Measurements from ENCODE around the gene NRL.

Gene NRL

DNA sequence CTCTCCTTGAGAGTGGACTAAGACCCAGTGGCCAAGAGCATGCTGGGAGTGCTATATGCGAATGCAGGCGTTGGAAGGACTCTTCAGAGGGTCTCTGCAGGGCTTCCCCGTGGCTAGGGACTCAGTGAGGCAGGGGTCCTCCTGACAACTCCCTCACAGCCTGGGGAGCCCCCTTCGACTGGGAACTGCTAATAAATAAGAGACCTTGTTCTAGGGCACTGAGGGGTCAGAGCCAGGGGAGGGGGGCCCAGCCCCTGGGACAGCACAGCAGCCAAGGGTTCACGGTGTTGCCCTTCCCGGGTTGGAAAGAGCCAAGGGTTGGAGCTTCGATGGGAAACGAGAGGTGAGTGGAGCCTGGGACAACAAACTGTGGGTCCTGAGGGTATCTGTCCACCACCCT is 49.3 kb downstream of the NRL start:
- DNase-seq = no peak

DNA sequence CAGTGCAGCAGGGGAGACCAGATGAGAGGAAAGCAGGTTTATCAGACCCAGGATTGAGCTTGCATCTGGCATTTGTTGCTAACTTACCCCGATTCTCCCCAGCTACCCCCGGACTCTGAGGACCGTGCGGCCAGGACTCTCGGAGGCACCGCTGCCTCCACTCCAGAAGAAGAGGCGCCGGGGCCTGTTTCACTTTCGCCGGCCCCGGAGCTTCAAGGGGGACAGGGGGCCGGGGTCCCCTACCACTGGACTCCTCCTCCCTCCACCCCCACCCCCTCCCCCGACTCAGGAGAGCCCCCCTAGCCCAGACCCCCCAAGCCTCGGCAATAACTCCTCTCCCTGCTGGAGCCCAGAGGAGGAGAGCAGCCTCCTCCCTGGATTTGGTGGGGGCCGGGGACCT is 49.9 kb downstream of the NRL start:
- no peak for DNase-seq

DNA sequence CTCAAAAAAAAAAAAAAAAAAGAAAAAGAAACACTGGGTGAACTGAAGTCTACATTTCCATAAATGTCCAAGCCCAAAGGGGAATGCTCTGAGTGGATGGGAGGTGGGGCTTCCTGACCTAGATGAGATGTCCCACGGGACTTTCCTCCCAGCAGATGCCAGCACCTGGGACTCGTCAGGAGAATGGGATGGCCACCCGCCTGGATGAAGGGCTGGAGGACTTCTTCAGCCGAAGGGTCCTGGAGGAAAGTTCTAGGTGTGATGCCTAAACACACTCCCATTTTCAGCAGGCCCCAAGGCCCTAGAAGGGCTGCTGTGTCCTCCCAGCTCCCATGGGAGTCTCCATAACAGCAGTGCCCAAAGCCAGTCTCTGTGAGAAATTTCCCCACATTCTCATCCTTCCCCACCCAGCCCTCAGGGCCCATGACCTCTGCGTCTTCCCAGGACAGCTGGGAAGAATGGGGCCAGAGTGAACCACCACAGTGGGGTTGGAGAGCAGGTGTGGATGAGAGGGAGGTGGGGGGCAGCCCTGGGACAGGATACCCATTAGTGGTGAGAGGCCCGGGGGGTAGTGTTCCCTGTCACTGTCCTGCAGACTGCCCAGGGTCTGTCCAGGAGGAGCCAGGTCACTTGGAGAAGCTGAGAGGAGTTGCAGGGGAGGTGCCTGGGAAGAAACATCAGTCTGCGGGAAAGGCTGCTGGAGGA is 50.5 kb downstream of the NRL start:
- DNase-seq = no peak

DNA sequence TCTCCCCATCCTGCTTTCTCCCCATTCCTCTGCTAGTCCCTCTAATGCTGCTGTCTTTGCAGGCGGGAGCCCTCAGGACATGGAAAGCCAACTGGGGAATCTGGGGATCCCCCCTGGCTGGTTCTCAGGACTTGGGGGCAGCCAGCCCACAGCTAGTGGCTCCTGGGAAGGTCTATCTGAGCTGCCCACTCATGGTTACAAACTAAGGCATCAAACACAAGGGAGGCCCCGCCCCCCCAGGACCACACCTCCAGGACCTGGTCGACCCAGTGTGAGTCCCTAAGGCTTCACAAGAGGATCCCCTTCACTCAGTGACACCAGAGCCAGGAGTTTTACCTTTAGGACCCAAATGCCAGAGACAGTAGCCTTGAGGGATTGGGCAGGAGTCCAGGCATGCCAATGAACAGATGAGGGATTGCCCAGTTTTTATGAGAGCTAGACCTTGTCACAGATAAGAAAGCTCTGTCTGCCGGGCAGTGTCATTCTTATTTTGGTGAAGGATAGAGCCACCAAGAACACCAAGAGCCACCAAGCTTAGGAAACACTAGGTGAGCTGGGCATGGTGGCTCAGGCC is 51.4 kb downstream of the NRL start:
- no peak for DNase-seq

DNA sequence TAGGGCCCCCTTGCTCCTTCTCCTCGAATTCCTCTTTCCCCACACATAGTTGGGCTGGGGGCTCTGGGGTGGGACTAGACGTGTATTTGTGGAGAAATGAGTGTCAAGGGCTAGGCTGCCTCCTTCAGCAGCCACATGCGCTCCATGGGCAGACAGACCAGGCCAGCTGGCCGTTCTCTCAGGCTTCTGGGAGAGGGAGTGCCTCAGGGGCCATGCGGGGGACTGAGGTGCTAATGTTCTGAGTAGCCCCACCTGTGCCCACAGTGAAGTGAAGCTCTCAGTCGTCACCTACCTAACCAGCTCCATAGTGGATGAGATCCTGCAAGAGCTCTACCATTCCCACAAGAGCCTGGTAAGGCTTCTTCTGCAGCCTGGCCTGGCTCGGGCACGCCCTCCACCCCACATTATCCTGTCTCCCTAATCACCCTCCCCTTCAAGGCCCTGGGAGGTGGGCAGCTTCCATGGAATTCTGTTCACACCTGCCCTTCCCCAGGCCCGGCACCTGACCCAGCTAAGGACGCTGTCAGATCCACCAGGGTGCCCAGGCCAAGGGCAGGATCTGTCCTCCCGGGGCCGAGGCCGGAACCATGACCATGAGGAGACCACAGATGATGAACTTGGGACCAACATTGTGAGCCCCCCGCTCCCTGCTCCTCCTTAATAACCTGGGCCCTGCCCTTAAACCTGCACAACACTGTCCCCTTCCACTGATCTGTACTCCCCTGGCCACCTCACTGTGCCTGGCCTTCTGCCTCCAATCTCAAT is 52.4 kb downstream of the NRL start:
- DNase-seq = no peak

DNA sequence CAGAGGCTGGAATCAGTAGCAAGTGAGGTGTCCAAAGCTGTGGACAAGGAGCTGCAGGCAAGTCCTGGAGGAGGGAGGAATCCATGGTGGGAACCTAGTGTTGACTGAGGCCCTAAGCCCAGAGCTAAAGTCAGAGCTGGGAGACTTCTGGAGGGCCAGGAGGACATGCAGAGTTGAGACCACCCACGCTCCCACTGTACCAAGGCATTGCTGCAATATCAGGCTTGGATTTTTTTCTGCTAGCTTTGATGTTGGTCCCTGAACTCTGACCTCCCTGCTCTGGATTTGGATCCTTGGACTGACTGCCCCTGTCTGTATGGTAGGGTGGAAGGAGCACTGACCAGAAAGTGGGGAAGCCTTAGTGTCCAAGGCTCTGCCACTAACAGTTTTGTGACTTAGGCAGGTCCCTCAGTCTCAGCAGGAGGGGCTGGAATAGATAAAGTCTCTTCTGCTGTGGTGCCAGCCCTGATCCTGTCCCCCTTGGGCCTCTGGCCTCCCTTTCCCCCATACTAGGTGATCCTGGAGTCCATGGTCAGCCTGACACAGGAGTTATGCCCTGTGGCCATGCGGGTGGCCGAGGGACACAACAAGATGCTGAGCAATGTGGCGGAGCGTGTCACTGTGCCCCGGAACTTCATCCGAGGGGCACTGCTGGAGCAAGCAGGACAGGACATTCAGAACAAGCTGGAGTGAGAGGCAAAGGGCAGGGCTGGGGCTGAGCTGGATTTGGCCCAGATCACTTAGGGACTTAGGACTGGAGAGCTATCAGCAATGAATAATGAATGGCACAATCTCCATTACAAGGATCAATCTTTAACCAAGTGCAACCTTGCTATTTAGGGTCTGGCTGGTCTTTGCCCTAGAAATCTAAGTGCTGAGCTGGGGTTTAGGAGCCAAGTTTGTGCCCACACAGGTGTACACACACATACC is 53.5 kb downstream of the NRL start:
- no peak for DNase-seq

DNA sequence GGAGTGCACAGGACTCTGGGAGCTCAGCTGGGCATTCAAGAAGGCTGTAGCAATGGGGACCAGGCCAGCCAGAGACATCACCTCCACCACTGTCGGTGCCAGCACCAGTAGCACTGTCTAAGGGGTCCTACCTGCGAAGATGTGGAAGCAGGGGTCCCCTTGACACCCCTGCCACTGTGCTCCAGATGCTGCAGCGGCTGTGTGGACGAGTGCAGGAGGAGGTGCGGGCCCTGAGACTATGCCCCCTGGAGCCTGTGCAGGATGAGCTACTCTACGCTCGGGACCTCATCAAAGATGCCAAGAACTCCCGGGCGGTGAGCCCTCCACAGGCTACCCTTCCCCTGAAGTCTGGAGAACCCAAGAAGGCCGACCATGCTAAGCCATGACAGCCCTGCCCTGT is 54.3 kb downstream of the NRL start:
- no peak for DNase-seq

DNA sequence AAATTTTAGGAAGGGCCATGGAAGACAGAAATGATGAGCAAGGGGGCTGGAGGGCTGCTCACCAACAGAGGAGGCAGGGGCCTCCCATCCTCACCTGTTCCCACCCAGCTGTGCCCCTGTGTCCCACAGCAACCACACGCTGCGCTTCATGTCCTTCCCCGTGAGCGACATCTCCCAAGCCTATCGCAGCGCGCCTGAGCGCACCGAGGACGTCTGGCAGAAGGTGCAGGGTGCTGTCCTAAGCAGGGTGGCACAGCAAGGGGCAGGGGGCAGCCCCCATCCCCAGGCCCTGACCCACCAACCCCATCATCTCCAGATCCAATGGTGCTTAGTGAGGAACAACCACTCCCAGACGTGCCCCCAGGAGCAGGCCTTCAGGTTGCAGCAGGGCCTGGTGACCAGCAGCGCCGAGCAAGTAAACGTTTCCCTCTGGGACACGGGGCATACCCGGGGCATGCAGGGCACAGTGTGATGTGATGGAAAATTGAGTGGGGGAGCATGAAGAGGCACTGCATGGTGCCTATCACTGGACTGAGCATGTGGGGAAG is 54.8 kb downstream of the NRL start:
- no peak for DNase-seq

DNA sequence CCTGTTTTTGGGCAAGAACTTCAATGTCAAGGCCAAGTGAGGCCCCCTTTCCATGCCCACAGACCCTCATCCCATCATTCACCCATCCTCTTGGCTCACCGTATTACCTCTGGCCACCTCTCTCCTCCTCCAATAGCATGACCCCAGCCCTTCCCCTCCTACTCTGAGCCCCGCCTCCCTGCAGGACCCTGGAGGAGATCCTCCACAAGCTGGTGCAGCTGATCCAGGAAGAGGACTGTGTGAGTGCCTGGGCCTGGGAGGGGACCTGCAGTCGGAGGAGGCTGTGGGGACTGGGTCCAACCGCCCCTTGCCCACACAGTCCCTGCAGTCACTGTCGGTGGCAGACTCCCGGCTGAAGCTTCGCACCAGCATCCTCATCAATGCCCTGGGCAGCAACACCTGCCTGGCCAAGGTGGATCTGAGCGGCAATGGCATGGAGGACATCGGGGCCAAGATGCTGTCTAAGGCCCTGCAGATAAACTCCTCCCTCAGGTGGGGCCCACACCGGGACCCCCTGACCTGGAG is 55.7 kb downstream of the NRL start:
- no peak for DNase-seq

DNA sequence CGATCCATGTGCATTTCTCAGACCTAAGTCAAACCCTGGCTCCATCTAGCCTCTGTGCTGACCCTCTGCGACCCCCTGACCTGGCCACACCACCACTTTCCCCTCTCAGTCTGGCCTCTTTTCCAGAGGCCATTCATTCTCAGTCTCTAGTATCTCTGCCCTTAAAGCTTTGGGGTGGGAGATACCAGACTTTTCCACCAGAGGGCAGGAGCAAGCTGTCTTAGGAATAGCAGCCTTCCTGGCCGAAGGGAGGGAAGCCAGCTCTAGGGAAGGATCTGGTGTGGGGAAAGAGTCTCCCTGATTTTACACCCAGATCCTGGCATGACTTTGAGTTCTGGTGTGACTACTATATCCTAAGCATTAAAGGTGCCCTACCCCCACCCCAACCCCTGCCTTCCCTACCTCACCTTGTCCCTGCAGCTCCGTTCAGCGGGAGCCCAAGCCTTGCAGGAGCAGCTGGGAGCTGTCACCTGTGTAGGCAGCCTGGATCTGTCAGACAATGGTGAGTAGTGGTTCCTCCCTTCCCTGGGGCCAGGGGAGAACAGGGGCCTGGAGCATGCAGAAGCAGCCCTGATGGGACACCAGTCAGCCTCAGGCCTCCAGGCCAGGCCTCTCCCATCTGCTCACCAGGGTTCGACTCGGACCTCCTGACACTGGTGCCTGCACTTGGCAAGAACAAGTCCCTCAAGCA is 56.3 kb downstream of the NRL start:
- peak; percentile 31 for DNase-seq

DNA sequence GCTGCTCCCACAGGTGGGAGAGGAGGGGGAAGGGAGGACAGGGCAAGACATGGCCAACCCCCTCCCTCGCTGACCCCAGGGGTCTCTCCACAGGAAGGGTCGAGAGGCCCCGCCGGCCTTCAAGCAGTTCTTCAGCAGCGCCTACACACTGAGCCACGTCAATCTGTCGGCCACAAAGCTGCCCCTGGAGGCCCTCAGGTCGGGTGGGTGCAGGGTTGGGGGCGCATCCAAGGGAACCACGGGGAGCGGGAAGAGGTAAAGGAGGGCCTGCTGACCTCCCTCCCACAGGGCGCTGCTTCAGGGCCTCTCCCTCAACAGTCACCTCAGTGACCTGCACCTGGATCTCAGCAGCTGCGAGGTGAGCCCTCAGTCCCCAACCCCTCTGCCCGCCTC is 56.9 kb downstream of the NRL start:
- no peak for DNase-seq

DNA sequence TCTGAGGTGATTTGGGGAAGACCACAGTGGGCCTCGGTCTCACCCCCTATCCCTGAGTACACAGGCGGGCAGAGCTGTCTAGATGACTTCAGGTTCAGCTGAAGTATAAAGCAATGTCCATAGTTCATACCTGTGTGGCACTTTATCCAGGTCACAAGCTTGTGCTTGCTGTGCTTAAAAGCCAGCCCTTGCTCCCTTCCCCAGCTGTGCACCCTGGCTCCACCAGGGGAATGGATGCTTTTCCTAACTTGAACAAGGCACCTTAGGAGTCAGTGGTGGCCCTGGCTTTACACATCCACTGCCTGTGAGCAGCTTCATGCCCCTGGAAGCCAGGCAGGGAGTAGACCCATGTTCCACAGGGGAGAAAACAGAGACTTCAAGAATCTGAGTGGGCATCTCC is 57.5 kb downstream of the NRL start:
- DNase-seq = no peak

DNA sequence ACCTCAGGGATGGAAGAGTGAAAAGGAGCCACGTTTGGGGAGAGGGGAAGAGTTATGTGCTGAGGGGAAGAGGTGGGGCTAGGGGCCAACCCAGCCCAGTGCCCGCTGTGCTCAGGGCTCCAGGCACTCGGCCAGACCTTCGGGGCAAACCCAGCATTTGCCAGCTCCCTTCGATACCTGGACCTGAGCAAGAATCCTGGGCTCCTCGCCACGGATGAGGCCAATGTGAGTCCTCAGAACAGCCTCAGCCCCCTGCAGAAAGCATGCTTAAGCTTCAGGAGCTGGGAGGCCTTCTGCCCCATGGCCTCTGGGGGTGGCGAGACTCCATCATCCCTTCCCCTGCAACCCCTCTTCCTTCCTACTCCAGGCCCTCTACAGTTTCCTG is 58.0 kb downstream of the NRL start:
- no peak for DNase-seq

DNA sequence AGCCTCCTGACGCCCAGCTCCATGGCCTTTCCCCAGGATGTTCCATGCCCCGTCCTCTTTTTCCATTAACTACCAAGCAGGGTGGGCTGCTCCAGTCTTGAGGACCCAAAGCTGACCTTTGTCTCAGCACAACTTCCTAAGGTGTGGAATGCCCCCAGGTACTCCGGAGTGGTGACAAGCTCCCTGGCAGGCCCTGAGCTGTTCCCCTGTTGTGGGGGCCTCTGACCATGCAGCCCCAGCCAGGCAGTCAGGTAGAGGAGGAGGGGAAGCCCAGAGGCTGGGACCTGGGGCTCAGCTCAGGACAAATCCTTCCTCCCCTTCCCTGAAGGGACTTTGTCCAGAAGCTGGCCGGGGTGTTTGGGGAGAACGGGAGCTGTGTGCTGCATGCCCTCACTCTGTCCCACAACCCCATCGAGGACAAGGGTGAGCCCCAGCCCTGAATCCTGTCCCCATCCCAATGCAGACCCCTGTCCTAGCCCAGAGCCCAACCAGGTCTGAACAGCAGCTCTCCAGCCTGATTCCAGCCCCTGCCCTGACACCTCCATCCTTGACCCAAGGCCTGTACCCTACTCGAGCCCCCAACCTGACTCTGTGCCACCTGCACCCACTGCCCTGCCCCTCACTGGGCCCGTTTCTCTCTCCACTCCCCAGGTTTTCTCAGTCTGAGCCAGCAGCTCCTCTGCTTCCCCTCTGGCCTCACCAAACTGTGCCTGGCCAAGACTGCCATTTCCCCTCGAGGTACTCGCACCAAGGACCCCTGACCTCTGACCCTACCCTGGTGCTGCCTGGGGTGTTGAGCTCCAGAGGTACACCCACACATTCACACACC is 58.6 kb downstream of the NRL start:
- DNase-seq = no peak

DNA sequence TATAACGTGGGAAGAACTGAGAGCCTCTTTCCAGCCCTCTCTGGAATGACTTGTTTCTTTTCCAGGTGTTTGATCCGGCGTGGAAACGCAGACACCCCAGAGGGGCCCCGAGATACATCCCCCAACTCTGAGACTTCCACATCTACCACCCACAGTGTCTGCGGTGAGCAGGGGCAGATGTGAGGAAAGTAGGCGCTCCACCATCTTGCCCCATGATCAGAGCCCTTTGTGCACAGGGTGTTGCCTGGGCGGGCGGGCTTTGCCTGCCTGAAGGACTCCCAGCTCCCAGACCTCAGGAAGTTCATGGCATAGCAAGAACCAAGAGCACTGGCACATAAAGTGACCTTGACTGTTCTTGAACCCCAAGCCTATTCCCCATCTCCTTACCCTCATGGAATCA is 60.1 kb downstream of the NRL start:
- DNase-seq = no peak

DNA sequence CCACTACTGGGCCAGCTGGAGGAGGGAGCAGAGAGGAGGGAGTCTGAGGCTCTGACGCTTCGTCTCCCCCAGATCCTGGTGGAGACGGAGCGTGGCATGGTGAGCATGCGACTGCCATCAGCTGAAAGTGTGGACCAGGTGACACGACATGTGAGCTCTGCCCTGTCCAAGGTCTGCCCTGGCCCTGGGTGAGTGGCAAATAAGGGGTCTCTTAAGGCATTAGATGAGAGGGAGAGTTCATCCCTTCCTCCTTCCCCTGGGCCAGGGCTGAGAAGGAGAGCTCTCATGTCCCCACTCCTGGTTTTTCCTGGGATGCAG is 60.5 kb downstream of the NRL start:
- DNase-seq = no peak

DNA sequence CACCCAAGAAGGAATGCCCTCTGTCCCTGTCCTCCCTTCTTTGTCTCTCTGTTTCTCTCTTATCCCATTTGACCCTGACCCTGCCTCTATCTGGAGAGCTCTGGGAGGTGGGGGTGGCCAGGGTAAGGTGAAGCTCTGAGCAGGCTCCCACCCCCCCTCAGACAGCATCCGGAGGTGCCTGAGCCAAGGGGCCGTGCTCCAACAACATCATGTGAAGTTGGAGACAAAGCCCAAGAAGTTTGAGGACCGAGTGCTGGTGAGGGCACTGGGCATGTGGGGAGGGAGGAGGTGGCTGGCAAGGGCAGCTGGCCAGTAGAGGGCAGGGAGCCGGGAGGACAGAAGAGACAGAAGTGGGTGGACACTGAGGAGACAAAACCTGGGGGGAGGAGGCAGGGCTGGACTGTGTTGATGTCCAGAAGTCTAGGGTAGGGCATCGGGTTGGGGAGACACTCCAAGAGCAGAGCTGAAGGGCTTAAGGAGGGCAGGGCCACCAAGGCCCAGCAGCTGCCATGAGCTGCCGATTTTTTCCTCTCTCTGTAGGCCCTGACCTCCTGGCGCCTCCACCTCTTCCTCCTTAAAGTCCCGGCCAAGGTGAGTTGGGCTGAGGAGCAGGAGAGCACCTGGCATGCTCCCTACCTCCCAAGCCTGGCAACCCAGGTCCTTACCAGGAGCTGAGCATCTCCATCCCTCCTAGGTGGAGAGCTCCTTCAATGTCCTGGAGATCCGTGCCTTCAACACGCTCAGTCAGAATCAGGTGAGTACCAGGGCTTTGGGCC is 61.0 kb downstream of the NRL start:
- DNase-seq = no peak

DNA sequence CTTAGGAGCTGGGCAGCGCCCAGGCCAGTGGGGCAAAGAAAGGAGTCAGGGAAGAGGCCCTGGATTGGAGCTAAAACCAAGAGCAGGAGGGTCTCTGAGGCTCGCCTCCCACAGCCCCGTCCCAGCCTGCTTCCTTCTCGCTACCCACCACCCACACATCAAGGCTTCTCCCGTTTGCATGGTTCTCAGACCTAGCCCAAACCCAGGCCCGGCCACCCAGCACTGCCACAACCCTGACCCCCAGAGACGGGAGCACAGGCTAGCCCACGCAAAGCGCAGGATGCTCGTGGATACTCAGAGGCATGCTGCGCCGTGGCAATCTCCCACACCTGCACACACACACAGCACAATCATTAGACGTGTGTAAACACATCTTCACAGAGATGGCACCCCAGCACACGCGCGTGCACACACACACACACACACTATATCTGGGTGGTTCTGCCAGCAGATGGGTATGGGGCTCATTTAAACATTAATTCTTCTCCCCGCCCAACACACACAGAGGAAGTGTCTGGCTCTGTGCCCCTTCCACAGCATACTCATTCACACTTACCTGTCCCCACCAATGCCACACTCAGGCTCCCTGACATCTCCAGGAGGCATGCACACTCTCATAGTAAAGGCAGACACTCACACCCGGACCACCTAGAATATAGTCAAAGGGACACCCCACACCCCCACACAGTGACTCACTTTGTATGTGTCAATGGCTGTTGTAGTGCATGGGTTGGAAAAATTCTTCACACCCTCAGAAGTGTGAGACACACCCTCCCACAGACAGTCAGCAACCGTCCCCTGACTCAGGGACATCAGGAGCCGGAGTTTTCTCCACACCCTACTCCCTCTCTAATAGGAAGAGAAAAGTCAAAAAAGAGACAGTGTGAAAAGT is 61.8 kb downstream of the NRL start:
- no peak for DNase-seq
